ENCODE measurements around the gene EMP3.

EMP3 gene

GRCh38 chr19:48373567-48373966 is 48.2 kb downstream of the EMP3 start:
- no peaks in the 10 kb centered on the region for H3K36me3 Mint-ChIP-seq (ENCODE audit: low read depth)
- peaks cover 67% of the 10 kb centered on the region for H3K4me1 Mint-ChIP-seq
- no peak overlapping the region for H3K4me3 Mint-ChIP-seq
- DNase-seq, result no peak
- peaks cover 17% of the 10 kb centered on the region for H3K27me3 Mint-ChIP-seq (ENCODE audit: low read depth, poor library complexity)
- TF ChIP-seq, protein P1, sequence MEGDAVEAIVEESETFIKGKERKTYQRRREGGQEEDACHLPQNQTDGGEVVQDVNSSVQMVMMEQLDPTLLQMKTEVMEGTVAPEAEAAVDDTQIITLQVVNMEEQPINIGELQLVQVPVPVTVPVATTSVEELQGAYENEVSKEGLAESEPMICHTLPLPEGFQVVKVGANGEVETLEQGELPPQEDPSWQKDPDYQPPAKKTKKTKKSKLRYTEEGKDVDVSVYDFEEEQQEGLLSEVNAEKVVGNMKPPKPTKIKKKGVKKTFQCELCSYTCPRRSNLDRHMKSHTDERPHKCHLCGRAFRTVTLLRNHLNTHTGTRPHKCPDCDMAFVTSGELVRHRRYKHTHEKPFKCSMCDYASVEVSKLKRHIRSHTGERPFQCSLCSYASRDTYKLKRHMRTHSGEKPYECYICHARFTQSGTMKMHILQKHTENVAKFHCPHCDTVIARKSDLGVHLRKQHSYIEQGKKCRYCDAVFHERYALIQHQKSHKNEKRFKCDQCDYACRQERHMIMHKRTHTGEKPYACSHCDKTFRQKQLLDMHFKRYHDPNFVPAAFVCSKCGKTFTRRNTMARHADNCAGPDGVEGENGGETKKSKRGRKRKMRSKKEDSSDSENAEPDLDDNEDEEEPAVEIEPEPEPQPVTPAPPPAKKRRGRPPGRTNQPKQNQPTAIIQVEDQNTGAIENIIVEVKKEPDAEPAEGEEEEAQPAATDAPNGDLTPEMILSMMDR (IDR thresholded peaks at IDR 0.05), result no peak
- H3K9me3 Mint-ChIP-seq, result no peaks in the 10 kb centered on the region
- H3K27ac Mint-ChIP-seq, result peak overlapping the region; percentile 83

- Mint-ChIP-seq H3K27ac (no peak overlapping the region), H3K27me3 (ENCODE audit: low read depth, poor library complexity) (peaks cover 10% of the 10 kb centered on the region), H3K4me1 (peaks cover 42% of the 10 kb centered on the region), H3K4me3 (no peak overlapping the region), H3K36me3 (ENCODE audit: low read depth) (peaks cover 21% of the 10 kb centered on the region), H3K9me3 (no peaks in the 10 kb centered on the region)
- no peak for DNase-seq
- TF ChIP-seq, protein P1 (IDR thresholded peaks at IDR 0.05), result no peak
These were observed 52.8 kb downstream of the EMP3 start for GRCh38 chr19:48378194-48378570.

DNA sequence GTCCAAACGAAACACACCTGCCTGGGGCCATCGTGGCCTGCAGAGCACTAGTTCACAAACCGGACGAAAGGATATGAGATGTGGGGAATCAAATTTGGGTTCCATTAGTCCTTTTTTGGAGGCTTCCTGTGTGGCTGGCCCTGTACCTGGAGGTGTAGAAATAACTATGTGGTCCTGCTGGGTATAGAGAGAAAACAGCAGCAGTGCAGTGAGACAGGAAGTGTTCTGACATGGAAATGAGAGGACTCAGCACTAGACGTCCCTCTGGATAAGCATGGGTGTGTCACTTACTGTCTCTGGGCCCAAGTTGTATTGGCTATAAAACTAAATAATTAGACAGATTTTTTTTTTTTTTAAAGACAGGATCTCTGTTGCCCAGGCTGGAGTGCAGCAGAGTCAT is 53.7 kb downstream of the EMP3 start:
- H3K36me3 Mint-ChIP-seq (ENCODE audit: low read depth), result peaks cover 26% of the 10 kb centered on the region
- DNase-seq, result no peak

More for the DNA sequence above, 53.7 kb downstream of the EMP3 start:
- Mint-ChIP-seq H3K4me3 (no peak overlapping the region), H3K27me3 (ENCODE audit: low read depth, poor library complexity) (peaks cover 7% of the 10 kb centered on the region), H3K4me1 (peaks cover 41% of the 10 kb centered on the region), H3K9me3 (no peaks in the 10 kb centered on the region), H3K27ac (no peak overlapping the region)
- TF ChIP-seq, protein P1 (IDR thresholded peaks at IDR 0.05), result no peak

Data from nephron progenitor cell (in vitro differentiated cells).